Medulla oblongata (tissue), 1 donor: Measurements from ENCODE around the gene CERS6.

ENCODE experiments used
- DNase-seq: peaks from one replicate; pipeline ENCODE4 v3.0.0-alpha.2; 2015; ENCODE audit errors: extremely low spot score

The CERS6 gene

DNA sequence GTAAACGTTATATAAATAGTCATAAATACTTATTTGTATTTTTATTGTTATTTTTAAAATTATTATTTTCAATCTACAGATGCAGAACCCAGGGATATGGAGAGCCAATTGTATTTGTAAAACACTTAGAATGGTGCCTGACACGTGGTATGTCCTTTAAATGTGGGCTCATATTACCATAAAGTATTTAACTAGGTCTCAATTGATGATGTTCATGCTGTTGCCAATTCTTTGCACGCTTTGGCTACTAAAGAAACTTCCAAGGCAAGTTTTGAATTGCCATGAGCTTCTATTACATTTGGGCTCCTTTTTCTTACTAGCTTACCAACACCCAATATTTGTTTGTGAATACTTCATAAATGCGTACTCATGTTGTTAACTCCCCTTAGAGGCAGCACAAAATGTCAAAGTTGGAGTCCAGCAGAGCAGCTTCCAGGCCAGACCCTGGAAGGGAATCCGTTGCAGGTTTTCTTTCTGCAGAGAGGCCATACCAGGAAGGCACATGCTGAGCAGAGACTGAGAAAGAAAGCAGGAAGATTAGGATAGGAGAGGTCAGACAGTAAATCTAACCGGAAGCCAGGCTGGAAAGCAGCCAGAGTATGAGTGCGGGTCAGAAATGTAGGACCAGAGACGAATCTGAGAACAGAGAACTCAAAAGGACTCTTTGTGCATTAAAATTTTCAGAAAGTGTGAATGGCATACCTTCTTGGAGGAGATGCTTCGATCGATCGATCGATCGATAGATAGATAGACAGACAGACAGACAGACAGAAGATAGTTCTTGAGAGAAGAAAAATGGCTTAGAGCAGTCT is 342.2 kb downstream of the CERS6 start:
- DNase-seq: no peak

DNA sequence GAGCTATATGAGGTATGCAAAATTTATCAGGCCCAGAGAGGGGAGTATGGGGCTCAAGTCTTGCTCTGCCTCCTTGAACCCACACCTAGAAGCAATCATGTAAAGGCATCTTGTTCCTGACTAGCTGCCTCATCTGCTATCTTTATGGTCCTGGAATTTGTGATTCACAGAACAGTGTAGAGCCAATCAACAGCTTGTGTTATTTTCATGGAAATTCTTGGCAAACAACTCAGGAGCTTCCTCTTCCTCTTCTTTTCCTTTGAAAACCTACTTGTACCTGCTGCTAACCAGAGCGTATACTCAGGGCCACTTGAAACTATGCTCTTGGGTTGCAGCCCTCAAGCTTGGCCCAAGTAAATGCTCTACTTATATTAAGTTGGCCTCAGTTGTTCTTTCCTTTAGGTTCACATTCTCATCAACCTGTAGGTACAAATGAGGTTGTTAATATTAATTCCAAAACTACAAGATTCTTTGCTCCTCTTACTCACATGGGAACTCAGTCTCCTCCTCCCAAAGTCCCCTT is 342.9 kb downstream of the CERS6 start:
- DNase-seq: no peak

- DNase-seq: no peak
Observed at GRCh38 chr2:168801471-168801870, 345.4 kb downstream of the CERS6 start.

DNA sequence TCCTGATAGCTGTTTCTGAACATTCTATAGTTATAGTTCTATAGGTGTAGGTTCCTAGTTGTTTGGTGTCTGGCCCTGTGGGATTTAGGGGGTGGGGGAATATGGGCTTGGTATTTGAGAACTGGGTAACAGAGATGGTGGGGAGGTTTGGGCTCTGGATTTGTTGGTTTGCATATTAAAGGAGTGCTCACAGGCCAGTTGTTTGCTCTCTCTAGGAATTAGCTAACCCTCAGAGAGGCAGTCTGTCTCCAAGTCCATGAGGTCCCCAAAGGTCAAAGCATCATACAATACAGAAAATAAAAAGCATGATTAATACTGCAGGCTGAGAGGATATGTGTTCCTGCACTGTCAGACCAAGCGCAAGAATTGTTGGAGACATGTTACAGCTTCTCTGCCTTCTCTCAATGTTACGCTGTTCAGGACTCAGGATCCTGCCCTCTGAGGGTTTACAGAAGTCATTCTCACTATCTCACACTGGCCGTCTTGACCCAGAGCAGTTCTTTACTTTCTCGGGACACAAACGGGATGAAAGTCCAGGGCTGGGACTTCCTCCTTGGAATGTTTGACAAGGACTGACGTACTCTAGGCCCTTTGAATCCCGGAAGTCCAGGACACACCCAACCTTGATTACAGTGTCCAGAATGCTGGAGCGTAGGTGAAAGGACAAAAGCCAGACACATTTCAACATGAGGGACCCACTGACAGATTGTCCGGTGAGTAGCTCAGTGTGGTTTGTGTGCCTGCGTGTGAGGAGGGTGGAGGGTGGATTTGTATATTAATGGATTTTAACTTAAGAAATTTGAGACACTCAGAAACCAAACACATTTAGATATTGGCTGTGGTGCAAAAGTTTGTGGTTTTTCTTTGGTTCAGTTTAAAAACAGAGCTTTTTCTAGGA is 346.1 kb downstream of the CERS6 start, which contains the start of gene NOSTRIN:
Gene NOSTRIN, plus strand, starts transcription at position 677 of the 898 bp plus-strand sequence. Its CDS starts 10 bp downstream, at position 687.
- DNase-seq: no peak

DNA sequence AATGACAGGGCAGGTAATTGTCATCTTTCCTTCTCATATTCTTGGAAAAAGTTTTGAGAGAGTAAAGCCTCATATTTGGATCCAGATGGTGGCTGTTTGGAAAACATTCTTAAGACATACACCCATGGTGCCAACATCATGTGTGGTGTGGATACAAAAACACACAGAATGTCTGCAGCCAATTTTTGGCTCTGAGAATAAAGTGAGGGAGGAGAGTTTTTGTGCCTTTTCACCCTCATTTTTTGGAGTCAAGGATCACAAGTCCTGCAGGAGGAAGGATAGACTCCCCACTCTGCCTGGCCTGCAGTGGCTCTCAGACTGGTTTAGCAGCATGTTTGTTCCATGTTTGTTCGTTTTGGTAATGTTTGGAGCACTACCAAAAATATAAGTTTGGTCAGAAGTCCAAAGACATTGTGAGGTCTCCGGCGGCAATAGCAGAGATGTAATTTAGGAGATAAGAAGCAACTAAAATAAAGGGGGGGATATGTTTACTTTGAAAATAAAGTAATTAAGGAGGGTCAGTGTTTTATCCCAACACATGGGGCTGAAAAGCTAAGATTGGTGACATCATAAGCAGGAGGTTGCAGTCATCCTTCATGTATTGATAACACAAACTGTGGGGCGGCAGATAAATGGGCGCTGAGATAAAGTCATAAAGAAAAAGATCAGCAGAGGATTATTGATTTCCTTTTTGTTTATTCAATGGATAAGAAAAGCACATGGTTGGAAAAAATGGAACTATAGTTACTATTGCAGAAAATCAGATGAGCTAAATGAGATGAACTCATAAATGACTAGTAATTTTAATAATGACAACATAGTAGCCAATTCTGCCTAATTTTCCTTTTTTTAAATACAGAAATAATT is 347.0 kb downstream of the CERS6 start:
- no peak for DNase-seq

DNA sequence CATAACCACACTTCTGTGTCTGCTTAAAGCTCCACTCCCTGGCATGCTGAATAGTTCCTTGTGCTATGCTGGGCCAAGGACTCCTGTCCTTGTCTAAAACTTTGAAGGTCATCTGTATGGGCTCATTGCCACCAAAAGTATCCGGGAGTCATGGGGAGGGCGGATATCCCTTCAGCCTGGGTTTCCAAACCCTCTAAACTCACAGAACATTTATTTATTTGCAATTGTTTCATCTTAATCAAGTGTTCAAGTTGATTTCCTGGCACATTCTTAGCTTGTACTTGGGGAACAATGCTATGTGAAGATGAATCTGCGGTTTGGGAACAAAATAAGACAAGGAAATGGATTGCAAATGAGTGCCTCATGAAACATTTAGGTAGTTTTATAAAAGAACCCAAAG is 348.1 kb downstream of the CERS6 start:
- DNase-seq: no peak

GRCh38 chr2:168805615-168806014 is 349.5 kb downstream of the CERS6 start:
- no peak for DNase-seq

- no peak for DNase-seq
Observed at GRCh38 chr2:168809537-168809936, 353.5 kb downstream of the CERS6 start.

DNA sequence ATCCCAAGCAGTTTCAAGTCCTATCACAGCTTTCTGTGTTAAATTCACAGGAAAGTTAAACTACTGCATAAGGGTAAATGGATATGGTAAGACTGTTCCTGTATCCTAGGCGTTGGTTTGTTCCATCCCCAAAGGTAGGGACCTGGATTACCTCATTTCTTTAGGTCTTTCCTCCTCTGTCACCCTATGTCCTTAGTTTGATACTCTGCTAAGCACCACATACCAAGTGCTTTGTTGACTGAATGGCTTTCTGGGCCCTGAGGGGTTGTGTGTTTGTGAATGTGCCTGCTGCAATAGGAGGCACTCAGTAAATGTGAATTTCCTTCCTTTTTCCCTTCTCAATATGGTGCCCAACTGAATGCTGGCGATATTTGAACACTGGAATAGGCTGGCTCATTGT is 354.2 kb downstream of the CERS6 start:
- DNase-seq: no peak

GRCh38 chr2:168811696-168812095 is 355.6 kb downstream of the CERS6 start:
- no peak for DNase-seq

- no peak for DNase-seq
Observed at GRCh38 chr2:168814046-168814445, 358.0 kb downstream of the CERS6 start.

DNA sequence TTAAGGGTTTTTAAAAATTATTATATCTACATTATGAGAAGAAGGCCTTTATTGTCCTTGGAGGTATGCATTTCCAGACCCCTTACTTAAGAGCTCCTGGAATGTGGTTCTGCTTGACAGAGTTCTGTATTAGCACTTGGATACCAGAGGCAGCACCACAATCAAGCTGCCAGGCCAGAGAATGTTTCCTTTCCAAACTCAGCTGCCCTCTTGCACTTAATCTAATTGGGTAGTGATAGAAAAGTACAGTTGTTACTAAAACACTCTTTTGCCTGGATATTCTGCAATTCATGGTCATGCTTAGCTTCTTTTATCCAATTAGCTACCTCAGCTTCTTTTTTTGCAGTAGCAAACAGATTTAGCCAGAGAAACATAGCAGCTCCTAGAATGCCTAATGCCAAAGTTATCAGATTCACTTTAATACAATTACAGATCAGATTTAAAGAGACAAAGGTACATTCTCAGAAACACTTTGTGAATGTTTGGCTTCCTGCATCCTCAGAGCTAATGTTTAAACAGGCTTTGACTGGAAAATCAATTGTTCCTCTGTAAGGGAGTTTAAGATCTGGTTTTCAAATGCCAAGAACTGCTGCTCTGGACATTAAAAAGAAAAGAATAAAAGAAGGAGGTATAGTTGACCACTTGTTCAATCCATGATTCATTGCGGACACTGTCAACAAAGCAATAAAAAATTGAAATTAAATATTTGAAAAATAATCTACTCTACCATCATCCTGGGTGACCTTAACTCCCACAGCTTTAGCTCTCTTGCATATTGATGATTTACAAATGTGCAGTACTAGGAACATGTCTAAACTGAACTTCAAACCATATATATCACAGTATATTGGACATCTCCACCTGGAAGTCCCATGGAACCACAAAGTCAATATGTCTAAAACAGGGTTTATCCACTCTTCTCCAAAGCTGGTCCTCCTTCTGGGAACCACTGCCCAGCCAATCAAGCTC is 359.2 kb downstream of the CERS6 start:
- no peak for DNase-seq

GRCh38 chr2:168816369-168816768 is 360.3 kb downstream of the CERS6 start:
- DNase-seq: no peak

DNA sequence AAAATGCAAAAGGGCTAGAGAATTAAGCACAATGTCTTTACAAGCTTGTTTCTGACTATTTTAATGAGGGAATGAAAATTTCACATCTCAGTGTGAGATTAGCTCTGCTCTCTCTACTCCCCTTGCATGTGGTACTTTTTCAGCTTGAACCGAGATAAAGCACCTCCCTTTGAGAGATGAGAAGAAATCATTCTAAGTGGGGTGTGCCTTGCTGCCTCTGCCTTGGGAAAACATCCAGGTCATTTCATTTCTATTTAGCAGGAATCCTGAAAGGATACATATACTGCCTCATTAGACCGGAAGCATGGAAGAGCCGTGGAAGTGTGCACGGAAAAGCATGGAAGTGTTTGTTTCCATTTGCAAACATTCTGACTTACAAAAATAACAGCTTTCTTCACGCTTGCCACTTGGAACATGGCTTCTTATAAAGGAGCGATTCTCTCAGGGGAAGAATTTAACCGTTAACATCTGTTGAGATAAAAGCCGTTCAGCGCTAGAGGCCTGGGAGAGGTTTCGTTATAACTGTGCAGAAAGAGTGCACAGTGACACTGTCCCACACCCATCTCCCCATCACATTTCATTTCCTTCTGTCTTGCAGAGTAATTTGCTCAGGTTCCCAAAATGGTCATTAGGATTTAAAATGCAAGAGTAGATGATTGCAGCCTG is 363.1 kb downstream of the CERS6 start:
- DNase-seq: no peak

DNA sequence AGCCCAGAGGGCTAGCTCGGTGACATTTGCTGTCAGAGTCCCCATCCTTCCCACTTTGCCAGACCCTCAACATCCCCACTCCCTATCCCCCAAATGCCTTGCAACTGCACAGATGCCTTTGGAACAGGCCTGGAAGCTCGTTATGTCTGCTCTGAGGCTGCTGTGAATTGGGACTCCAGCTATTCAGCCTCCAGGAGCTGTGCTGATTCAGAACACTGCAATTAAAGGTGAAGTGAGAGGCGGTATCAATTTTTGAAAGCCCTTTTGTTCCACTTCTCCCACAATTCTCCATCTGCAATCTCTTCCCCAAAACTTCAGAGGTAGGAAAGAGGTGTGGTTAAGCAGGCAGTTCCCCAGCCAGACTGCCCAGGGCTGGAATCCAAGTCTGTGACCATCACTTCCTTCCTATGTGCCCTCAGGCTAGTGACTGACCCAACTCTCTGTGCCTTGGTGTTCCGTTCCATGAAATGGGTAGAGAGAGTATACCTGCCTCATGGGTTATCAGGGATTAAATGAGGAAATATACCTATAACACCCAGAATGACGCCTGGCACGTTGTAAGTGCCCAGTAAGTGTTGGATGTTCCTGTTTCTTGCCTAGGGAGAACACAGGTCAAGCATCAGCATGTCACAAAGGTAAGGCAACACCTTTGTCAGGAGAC is 363.9 kb downstream of the CERS6 start:
- no peak for DNase-seq

DNA sequence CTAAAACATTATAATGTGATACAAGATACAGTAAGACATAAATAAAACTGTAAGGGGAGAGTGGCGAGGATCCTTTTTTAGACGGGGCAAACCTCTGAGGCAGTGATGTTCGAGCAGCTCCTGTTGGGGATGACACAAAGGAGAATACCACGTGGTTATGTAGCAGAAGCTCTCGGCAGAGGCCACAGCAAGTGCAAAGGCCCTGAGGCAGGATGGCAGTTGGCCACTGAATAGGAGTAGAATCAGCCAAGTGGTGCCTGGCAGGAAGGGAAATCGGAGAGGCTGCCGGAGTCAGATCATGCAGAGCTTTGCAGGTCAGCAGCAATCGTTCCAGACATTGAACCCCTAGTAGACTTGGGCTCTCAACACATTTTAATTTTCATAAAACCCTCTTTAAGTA is 365.5 kb downstream of the CERS6 start:
- no peak for DNase-seq

GRCh38 chr2:168821992-168822391 is 365.9 kb downstream of the CERS6 start:
- DNase-seq: no peak
